Fibroblast of the conjunctiva (primary cell): ENCODE data around the gene B4GALT1.
"Not testable (repeated sequence)": the region's sequence is repeated elsewhere in the genome, so short reads cannot be mapped to it uniquely, and the experiment has no call there.

Source experiments
- DNase-seq: peaks from one replicate; pipeline ENCODE4 v3.0.0-alpha.2; 2010; ENCODE audit warnings: low read depth

Gene B4GALT1

DNA sequence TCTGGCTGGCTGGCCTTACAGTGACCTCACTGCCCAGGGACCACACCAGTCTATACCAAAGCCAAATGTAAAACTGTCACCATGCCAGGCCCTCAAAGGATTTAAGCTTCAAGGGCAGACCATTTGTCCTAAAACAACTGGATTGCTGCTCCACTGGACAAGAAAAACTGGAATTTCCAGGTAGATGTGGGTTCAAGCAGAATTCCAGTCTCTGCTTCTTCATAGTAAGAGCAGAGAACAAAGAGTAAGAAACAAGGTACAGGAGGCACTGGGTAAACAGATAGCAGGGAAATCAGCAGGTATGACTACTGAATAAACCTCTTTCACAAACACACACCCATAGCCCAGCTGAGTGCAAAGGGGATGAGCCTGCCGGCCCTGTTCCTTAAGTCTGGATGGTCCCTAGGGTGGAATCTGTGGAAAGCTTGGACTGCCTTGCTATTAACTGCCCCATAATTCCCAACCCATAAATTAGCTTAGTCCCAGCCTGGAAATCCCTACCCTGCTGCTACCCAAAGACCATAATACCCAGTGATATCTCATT lies 5.5 kb downstream of the B4GALT1 start:
- no peak for DNase-seq

DNA sequence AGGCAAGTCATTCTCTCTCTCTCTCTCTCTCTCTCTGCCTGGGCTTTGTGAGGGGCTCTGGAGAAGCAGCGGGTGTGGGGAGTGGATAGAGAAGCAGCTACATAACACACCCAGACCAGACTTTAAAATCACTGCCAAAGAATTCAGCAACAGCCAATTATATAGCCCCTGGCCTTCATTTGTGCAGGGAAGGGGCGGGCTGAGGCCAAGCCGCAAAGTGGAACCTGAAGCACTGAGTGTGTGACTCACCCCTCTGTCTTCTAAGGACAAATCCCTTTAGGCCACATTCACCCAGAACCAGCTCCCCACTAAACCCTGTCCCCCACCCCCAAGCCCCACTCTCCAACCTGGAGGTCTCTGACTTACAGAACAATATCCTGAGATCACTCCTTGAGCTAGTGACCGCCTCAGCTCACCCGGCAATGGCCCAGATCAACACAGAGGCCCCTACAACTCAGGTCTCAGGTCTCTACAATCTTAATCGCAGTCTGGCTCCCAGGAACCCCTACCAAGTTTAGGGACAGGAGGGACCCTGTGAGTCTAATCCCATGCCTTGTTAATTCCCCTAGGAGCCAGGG lies 6.0 kb downstream of the B4GALT1 start:
- peak; percentile 90 for DNase-seq

DNA sequence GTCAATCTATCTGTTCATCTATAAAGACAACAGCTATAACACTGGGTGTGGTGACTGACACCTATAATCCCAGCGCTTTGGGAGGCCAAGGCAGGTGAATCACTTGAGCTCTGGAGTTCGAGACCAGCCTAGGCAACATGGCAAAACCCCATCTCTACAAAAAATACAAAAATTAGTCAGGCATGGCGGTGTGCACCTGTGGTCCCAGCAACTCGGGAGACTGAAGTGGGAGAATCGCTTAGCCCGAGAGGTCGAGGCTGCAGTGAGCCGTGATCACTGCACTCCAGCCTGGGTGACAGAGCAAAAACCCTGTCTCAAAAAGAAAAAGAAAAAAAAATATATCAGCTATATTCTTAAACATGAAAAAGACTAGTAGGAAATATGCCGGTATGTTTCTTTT lies 6.7 kb downstream of the B4GALT1 start:
- not testable (repeated sequence) for DNase-seq

DNA sequence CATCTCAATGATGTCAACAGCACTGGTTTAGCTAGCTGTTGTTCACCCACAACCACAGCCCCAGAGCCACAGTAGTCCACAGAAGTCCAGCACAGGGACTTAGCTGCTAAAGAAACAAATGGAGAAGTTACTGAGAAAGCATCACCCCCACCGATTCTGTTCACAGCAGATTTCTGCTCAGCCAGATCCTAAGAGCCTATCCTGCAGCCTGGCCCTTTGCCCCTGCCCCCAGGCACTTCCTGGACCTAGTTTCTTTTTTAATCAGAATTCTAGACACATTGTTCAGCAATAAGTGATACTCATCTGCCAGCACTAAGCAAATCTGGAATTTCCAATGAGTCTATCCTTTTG lies 7.4 kb downstream of the B4GALT1 start:
- no peak for DNase-seq

DNA sequence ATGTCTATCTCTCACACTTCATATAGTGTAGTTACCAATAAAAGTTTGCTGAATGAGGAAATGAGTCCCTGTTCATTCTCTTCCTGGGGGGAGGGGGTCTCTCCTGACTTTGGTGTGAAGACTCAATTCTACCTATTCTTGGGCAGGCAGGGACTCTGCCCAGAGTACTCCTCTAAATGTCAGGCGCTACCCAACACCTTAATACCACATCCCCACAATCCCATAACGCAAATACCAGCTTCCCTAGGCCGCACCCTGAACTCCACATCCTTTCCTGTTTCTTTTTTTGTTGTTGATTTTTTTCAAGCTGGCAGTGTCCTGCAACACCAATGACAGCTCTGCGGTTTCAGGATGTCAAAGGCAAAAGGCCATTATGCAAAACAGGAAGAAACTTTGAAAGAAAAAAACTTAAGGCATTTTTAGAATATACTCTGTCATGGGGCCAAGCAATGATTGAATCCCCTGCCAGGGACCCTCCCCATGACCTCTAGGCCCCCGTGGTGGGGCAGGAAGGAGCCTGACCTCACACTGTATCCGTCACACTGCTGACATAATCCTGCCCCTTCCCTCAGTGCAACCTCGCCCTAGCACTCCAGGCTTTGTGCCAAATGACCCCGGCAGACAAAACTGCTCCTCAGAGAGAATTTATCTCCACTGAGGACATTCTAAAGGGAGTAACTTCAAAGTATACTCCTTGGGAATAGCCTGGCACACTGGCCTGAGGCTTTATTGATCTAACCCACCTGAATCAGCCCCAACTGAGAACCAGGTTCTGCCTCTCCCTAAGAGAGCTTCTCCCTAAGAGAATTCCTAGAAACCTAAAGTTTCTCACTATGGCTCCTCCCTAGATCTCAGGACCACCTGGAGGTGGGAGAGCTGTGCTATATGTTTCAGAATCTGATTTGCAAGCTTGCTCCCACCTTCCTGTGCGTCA lies 8.0 kb downstream of the B4GALT1 start:
- DNase-seq = no peak

DNA sequence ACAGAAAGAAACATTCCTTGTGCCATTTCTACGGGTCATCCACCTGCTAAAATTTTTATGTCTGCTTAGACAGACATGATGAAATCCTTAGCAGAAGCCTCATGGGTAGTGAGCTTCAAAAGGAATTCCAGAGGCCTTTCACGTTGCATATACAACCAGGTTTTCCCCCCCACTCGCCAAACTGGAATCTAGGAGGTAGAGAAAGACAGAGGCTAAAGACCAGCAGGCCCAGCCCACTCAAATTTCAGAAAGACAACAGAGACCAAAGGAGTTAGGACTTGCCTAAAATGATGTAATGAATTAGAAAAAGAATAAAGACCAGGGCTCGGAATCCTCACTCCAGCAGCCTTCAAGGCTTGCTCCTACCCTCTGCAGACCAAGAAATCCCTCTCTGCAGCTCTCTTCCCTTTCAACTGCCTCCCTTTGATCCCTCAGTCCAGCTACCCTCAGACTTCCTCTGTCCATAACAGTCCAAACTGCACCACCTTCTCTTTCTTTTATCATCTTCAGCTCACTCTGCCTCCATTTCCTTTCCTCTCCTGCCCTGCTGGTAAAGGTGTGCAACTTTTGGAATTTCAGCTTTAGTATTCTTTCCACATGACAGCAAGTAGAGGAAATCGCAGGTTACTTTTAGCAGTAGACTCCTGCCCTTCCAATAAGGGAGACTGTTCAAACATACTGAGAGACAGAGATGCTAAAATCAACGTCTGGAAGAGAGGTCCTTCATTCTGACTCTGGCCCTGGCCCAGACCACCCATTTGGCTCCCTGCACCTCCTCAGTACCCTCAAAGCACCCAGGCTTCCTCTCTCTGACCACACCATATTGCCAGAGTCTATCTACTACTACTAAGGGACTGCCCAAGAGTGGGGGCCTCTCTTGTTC lies 8.9 kb downstream of the B4GALT1 start:
- no peak for DNase-seq

DNA sequence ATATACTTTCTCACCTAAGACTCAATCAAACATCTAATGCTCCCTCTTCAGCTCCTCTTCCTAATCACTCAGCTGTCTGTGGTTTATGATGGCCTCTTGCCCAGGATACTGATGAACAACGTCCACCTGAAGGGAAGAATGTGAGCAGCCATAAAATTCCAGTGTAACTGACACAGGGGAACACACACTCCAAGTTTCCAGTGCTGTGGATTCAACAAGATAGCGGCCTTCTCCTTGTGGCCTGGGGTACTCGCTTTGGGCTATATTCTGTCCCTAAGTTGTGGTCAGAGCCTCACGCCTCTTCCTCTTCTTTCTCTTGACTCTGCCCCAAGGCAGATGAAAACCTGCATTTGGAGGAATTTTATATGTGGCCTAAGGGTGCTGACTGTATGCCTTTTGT lies 11.7 kb downstream of the B4GALT1 start:
- DNase-seq = no peak

DNA sequence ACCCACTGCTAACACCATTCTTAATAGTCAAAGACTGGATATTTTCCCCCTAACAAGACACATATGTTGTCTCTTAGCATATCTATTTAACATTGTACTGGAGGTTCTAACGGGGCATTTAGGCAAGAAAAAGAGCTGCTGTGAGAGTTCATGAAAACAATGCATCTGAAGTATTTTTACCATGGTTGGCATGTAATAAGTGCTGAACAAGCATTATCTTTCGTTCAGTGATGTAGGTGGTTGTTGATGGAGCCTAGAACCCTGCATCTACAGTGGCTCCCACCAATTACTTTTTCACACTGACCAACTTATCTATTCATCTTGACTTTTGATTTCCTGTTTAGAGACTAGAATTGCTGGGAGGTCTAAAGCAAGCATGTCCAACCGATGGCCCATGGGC lies 12.8 kb downstream of the B4GALT1 start:
- no peak for DNase-seq

DNA sequence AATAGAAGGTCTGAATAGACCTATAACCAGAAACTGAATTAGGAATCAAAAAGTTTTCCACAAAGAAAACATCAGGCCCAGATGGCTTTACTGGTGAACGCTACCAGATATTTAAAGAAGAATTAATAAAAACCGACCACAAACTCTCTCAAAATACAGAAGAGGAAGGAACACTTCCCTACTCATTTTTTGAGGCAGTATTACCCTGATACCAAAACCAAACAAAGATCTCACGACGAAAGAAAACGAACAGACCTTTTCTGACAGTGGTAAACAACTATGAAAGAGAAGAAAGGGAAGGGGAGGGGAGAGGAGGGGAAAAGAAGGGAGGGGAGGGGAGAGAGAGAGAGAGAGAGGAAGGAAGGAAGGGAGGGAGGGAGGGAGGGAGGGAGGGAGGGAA lies 13.5 kb downstream of the B4GALT1 start:
- no peak for DNase-seq

DNA sequence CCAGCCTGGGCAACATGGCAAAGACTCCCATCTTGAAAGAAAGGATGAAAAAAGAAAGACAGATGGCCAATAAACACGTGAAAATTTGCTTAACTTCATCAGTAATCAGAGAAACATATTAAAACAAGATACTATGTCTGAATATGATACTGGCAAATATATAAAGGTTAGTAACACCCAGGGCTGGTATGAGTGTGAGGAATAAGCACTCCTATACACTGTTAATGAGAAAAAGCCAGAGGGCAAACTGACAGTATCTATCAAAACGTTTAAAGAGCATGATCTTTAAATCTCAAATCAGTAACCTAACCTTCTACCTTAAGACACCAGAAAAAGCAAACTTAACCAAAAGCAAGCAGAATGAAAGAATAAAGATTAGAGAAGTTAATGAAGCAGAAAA lies 14.1 kb downstream of the B4GALT1 start:
- DNase-seq = no peak

DNA sequence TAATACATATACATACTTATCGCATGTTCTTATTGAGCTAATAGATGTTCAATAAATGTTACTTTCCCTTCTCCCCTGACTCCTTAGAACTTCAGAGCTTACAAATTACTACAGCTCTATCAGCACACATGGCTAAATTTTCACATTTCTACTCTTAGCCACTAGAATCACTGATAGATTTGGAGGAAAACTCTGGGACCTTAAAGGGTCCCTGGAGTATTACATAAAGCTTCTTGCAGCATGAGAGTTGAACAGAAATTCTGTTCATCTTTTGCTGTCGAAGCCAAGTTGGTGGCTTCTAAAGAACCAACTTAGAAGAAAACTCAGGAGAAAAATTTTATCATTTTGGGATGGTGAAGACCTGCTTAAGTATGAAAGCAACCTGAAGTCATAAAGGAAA lies 15.5 kb downstream of the B4GALT1 start:
- DNase-seq = no peak

DNA sequence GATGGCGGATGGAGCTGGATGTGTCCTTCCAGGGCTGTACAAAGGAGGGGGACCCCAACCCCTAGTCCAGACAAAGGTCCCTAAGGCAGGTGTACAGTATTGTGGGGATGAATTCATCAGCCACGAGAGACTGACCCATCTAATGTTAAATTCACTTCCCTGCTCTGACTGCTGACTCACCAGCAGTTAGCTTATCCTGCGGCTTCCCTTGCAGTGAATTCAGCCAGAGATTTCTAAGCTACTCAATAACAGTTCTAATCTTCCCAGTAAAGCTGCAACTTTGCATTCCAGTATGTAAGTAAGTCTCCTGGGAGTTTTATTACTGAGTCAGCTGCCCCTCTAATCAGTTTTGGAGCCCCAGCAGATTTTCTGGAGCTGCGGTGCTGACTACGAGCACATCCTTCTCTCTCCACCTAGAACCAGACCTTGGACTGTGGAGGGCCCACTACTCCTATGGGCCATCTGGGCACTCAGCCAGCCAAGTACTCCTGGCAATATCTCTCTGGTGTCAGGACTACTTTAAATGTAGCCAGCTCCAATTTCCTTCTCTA lies 16.1 kb downstream of the B4GALT1 start:
- peak; percentile 95 for DNase-seq

DNA sequence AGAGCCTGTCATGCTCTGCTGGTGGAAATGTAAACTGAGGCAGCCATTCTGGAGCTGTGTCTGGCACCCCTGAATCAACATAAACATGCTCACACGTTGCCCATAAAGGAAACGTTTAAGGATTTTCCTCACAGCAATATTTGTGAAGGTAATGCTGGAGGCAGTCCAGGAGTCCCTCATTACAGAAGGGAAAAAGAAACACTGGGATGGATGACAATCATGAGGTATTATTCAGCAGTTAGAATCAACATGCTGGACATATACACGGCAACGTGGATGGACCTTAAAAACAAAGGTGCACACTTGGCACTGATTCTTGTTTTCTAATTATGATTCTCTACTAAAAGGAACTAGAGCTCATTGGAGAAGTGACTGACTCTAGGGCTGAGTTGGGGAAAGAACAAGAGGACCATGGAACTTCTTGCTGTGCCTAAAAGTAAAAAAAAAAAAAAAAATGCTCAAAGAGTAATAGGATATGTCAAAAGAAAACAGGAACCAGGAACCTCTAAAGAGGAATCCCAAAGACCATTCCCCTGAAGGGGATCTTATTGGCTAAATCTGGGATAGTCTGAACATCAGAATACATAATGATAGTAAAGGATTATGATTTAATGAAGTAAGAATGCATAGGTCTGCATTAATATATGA lies 18.6 kb downstream of the B4GALT1 start:
- no peak for DNase-seq

DNA sequence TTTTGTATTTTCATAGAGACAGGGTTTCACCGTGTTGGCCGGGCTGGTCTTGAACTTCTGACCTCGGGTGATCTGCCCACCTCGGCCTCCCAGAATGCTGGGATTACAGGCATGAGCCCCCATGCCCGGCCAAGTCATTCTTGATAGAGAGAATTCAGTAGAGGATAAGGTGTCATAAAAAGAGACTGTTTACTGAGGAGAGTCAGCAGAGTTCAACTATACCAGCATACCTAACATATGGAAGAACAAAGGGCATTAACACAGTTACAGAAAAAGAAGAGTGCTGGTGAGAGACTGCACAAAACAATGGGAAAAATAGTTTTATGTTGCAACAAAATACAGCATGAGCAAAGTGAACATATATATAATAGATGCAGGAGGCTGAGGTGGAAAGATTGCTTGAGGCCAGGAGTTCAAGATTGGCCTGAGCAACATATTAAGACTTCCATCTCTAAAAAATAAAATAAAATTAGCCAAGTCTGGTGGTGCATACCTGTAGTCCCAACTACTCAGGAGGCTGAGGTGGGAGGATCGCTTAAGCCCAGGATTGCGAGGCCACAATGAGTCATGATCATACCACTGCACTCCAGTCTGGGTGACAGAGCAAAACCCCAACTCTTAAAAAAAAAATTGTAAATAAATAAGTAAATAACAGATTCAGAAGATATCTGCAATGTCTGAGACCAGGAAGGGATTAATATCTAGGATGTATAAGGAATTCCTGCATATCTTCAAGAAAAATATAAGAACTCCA lies 19.5 kb downstream of the B4GALT1 start:
- DNase-seq = no peak

DNA sequence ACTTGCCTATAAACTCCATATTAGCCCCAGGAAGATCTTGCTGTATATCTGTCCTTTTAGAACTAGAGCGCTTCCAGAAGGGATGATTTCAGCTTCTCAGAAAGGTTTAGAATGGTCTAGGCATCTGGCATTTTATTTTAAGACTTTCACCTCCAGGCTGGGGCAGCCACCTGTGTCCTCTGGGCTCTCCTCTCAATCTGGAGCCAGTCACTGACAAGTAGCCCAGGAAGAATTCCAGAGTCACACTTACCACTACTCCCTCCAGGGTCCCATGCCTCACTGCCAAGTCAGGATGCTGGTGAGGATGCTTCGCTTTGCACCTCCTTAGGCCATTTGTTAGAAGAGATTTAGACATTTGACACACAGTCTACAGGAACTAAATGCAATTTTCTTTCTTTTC lies 20.8 kb downstream of the B4GALT1 start:
- no peak for DNase-seq

DNA sequence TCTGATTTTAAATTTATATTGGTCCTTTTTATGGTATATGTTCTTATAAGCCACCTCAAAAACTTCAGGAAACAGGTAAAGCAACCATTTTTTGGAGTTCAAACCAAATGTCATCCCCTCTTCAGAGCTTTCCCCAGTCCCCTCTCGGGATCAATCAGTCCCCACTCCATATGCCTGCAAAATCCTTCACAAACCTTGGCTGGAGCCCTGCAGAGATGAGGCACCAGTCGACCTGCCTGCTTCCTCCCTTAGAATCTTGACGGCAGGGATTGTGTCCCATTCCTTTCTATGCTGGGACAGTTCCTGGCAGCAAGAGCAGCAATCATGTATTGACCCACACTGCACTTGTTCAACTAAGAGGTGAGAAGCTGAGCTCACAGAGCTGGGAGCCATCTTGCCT lies 22.6 kb downstream of the B4GALT1 start:
- no peak for DNase-seq

DNA sequence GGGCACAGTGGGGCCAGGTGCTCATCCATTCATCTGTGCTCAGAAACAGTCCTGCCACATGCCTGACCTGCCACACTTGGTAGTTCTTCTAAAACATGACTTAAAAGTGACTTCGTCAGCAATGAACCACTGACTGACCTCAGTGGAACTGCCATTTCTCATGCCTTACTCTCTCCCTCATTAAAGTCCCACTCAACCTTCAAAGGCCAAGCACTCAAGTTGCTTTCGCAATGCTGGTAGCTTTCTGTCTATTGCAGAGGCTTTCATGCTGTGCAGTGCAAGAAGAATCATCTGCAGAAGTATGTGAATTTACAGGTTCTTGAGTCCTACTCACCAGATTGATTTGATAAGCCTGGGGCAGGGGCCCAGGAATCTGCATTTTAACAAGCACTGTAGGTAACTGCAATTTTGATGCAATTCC lies 23.9 kb downstream of the B4GALT1 start:
- DNase-seq = peak; percentile 42

DNA sequence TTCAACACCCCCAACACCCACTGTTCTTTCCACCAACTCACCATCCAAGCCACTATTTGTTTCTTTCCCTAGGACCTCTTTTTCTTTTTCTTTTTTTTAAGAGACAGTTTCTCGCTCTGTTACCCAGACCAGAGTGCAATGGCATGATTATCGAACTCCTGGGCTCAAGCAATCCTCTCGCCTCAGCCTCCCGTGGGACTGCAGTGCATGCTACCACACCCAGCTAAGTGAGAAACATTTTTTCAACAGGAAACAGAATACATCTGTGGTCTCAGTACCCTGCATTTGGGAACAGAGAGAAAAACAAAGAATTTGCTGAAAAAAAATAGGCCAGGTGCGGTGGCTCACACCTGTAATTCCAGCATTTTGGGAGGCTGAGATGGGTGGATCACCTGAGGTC lies 24.6 kb downstream of the B4GALT1 start:
- no peak for DNase-seq

DNA sequence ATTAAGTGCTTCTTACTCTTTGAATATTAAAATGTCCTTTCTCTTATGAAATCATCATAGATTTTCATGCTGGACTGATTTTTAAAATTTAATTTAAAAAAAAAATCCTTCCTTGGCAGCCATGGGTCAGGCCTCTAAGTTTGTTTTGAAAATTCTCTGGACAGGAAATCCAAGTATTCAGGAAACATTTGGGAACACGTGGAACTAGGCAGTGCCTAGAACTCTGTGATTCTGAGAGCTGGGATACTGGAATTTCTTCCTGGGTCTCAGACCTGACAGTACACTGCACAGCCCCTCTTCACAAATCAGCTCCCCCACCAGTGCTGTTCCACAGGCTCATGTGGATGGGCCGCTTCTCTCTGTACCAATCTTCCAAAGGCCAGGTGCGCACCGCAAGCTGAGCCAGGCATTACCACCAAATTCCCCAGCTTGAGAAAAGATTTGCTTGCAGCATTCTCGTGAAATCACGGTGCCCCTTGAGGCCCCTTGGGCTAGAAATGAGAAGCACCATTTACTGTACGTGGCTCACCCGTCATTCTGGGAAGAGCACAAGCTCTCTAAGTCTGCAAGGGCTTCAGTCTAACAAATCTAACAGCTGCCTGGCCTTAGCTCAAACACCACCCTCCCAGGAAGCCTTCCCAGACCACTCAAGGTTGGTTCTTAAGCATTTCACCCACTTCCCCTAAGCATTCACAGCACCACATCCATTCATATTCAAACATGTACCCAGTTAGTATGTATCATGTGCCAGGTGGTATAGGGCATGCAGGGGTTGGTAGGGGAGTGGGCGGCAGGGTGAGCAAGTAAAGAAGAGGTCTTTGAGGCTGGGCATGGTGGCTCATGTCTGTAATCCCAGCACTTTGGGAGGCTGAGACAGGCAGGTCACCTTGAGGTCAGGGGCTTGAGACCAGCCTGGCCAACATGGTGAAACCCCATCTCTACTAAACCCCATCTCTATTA lies 26.5 kb downstream of the B4GALT1 start:
- DNase-seq = no peak
